CD4-positive, alpha-beta T cell treated with Interleukin-15 for 4 hours (primary cell): ENCODE data around the gene ZC3HAV1.
"Not testable (repeated sequence)": the region's sequence is repeated elsewhere in the genome, so short reads cannot be mapped to it uniquely, and the experiment has no call there.

ENCODE experiments used
- DNase-seq: peaks from one replicate; pipeline ENCODE4 v3.0.0-alpha.2; 2020; ENCODE audit warnings: low spot score

The ZC3HAV1 gene

DNA sequence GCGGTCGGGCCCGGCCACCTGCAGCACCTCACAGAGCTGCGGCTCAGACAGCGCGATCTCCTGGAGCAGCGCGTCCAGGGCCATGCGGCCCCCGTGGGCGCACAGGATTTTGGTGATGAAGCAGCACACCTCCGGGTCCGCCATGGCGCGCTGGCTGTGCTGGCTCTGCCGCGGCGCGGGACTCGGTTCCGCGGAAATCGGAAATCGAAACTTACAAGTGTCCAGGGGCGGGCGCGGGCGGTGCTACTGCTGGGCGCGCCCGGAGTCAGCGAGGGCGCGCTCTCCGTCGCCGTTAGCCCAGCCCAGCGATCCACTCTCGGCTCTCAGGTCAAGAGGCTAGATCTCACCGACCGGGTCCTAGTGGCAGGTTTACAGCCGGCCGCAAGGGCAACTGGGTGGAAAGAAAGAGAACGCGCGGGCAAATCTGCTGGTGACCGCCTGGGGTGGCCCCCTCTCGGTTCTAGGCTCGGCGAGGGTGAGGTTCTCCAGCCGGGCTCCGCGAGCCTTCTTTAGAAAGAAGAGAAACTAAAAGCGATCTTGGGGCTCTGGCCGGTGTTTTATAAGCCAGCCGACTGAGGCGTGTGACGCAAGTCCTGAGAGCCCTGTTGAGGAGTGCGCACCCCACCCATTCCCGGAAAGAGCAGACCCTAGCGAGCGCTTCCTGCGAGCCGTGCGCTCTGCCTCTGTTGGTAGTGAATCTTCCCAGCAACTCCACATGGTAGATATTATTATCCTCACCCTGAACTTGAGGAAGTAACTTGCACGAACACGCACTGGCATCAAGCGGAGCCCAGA, at the start of gene ZC3HAV1:
TSS of gene ZC3HAV1 (minus strand) at position 533 of the 795 bp plus-strand sequence. CDS start at position 144, 389 bp downstream.
- peak; percentile 92 for DNase-seq

DNA sequence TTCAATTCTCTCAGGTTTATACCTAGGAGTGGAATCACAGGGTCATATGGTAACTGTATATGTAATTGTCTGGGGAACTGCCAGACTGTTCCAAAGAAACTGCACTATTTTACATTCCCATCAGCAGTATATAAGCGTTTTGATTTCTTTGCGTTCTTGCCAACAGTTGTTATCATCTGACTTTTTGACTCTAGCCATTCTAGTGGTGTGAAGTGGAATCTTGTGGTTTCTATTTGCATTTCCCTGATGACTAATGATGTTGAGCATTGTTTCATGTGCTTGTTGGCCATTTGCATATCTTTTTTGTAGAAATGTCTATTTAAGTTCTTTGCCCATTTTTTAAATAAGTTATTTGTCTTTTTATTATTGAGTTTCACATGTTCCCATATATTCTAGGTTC, 44.3 kb upstream of the ZC3HAV1 start:
- DNase-seq = peak; percentile 3

DNA sequence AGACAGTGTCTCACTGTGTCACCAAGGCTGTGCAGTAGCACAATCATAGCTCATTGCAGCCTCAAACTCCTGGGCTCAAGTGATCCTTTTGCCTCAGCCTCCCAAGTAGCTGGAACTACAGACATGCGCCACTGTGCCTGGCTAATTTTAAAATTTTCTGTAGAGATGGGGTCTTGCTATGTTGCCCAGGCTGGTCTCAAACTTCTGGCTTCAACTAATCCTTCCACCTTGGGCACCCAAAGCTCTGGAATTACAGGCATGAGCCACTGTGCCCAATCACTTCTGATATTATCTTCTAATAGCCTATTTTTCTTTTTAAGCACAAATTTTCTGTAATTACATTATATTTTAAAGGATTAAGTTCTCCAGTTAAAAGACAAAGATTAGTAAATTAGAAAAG, 42.6 kb upstream of the ZC3HAV1 start:
- DNase-seq = no peak

DNA sequence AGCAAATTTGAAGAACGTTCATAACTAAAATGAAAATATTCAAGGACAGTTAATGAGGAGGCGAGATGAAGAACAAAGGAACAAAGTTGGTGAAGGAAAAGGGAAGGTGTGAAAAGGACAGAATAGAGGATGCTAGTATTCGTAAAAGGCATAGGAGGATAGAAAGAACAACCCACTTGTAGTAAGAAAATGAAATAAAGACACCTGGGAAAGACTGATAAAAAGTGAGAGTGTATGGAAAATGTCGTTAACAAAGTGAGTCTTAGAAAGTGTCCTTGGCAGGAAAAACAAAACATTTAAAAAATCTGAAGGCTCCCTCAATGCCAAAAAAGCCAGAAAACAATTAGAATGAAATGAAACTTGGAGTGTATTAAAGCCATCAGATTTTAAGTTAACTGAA, 29.6 kb upstream of the ZC3HAV1 start:
- DNase-seq = no peak

DNA sequence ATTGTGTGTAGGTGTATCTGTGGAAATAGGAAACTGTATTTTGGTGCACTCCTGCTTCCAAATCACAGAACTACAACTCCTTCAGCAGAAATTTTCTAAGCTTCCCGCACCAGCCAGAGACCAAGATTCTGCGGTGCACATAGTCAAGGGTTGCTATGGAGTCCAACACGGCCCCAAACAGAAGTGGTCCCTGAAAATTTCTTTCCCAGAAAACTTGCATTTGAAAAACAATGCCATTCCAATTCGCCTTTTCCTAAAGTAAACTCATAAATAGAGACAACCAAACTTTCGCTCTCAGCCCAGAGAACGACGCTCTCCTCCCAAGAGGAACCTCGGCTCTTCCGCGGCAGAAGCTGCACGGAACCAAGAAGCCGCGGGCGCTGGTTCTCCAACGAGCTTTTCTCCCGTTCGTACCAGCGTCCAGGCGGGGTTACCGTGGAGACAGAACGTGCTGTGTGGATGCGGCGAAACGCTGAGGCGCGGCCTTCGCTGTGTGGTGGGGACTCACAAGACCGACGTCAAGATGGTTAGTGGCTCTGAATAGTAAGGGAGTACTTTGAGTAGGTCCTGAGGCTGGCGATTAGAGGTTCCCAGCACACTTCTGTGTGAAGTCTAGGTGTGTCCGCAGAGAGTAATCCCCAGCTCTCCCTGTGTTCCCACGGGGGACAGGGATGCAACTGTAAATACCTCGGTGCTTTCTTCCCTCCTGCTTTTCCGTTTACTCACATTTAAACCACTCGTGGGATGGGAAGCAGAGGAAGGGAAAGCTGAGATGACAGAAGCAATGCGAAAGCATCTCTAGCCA, 24.0 kb upstream of the ZC3HAV1 start:
- peak; percentile 90 for DNase-seq

DNA sequence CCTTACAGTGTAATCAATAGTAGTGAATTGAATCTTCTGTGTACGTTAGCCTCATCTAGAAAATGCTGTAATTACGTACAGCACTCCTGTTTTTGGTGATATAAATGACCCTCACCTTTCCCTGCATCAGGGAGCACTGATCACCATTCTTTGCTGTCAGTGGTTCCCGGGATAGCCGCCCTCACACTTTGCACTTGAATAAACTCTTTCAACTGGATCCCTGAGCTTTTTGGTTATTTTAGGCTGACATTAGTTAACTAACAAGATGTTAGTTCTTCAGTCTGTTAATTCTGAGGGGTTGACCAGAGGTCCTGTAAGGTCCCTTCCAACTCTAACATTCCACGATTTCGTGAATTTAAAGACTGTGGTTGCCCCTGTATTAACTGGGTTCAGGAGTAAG, 23.4 kb upstream of the ZC3HAV1 start:
- DNase-seq = no peak

DNA sequence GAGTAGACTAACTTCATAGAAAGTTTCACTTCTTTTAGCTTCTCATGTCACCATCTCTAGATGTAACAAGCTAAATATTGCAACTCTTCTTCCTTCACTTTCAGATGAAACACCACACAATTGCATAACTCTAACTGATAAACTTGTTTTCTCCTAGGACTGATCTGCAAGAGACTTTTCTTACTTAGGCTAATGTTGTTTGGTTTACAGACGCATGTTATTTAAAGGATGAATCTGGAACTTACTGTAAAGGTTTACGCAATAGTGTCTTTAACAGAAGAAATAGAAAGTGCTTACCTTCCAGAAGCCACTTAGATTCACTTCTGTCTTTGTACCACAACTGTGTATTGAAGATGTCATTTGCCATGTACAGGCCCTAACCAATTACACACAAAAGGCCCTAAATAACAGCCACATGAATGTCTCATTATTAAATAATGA, 22.1 kb upstream of the ZC3HAV1 start:
- DNase-seq = no peak

DNA sequence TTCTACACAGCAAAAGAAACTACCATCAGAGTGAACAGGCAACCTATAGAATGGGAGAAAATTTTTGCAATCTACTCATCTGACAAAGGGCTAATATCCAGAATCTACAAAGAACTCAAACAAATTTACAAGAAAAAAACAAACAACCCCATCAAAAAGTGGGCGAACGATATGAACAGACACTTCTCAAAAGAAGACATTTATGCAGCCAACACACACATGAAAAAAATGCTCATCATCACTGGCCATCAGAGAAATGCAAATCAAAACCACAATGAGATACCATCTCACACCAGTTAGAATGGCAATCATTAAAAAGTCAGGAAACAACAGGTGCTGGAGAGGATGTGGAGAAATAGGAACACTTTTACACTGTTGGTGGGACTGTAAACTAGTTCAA, 20.3 kb upstream of the ZC3HAV1 start:
- DNase-seq = not testable (repeated sequence)

DNA sequence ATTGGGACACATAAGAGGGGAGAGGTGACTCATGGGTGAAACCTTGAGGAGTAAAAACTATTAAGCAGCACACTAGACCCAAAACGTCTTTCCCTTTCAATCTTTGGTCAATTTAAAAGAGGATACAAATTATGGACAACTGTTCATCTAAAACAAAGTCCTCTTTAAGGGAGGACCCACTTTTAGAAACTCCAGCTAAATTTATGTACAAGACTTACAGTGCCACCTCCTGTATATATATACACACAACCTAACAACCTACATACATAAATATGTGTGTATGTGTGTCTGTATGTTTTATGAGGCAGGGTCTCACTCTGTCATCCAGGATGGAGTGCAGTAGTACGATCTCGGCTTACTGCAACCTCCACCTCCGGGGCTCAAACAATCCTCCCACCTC, 18.1 kb upstream of the ZC3HAV1 start:
- DNase-seq = no peak

DNA sequence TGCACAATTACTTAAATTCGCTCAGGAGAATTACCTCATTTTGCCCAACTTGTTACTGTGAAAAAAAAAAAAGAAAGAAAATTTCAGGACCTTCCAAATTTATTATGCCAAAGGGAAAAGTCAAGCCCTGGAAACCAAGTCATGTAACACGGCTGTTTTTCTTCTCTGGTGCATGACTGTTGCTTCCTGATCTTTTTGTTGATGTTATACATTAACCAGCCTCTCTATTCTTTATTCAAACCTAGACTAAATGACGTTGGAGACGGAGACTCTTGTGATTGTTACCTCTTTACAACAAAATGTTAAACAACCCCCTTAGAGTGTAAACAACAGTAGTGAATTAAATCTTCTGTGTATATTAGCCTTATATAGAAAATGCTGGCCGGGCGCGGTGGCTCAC, 16.1 kb upstream of the ZC3HAV1 start:
- no peak for DNase-seq

DNA sequence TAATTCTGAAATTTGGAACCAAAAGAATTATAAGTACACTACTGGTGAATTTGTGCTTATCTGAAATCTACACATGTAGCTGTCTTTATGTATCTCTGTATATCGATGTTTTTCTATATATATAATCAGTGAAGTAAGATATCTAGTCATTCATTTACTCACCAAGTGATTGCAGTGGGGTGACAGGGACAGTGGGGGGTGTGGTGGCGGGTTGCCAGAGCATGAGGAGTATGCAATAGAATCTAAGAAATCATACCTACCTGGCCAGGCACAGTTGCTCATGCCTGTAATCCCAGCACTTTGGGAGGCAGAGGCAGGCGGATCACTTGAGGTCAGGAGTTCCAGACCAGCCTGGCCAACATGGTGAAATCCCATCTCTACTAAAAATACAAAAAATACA, 15.5 kb upstream of the ZC3HAV1 start:
- not testable (repeated sequence) for DNase-seq

DNA sequence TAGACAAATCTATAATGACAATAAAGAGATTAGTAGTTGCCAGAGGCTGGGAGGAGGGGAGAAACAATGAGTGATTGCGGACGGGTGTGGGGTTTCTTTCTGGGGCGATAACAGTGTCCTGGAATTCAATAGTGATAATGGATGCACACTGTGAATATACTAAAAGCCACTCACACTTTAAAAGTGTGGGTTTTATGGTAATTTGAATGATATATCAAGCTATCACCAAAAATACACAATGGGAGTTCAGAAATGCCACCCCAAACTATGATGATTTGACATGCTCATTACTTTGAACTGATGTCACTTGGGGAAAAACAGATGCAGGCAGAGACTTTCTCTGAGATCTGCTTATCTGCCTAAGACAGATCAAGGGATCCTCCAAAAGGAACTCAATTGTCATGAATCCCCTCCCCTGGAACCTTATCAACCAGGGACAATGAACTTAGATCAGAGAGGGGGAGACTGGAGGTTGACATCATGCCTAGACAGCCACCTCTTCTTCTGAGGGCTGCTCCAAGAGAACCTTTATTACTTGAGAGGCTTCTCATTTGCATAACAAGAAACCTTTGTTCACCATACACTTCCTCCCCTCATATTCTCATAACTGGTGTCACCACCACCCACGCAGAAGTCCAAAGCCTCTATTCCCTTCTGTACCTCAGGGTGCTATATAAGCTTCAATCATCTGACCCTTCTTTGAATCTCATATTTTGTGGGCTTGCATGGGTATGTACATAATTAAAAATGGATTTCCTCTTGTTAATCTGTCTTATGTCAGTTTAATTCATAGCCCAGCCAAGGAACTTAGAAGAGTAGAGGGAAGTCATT, 14.8 kb upstream of the ZC3HAV1 start:
- DNase-seq = no peak

DNA sequence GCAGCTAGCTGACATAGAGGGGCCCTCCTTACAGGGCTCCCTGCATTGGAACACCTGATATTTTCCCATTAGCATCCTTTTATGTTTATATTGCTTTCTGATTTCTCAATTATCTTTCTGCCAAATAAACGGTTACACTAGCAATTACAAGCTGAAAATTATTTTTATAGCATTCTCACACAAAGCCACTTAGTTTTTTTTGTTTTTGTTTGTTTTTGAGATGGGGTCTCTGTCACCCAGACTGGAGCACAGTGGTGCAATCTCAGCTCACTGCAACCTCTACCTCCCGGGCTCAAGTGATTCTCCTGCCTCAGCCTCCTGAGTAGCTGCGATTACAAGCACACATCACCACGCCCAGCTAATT, 9.9 kb upstream of the ZC3HAV1 start:
- no peak for DNase-seq

DNA sequence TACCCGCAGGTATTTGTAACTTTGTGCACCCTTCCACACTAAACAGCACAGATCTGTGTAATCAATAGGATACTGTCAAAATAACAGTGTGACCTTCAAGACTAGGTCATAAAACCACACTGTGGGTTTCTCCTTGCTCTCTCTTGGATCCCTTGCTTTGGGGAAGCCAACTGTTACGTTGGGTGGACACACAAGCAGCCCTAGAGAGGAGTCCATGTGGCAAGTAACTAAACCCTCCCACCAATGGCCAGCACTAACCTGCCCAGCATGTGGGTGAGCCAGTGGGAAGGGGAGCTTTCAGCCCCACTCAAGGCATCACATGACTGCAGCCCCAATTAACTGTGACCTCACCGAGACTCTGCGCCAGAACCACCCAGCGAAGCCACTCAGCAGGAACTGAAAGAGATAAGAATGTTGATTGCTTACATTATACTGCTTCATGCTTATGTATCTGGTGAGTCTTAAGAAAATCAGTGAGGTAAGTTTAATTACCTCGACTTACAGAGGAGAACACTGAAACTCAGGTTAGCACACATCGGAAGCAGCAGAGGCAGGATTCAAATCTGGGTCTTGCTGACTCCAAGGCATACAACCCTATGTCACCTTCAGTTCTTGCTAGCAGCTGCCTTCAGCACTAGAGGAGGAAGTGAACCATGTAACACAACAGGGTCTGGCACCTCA, 9.4 kb upstream of the ZC3HAV1 start:
- no peak for DNase-seq

DNA sequence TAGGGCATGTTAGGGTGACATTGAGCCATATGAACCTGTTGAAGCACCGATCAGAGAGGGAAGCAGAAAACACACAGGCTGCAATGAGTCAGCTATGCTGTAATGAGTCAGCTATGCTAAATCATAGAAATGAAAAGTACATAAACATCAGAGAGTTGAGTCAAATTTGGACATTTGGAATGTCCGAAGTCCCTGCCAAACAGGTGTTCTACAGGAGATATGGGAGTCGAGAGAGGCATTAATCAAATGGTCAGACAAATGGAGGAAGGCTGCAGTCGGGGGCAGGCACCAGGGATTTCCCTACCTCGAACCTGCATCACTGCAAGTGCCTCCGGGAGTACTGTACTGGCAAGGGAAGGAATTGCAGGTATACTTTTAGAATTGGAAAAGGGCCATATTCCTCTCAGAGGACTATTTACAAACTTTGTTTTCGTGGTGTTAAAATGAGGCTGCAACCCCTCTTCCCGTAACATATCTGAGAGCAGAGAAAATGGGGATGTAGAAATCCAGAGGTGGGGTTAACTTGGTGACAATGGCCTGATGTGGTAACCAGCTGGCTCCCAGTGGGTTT, 8.8 kb upstream of the ZC3HAV1 start:
- no peak for DNase-seq

DNA sequence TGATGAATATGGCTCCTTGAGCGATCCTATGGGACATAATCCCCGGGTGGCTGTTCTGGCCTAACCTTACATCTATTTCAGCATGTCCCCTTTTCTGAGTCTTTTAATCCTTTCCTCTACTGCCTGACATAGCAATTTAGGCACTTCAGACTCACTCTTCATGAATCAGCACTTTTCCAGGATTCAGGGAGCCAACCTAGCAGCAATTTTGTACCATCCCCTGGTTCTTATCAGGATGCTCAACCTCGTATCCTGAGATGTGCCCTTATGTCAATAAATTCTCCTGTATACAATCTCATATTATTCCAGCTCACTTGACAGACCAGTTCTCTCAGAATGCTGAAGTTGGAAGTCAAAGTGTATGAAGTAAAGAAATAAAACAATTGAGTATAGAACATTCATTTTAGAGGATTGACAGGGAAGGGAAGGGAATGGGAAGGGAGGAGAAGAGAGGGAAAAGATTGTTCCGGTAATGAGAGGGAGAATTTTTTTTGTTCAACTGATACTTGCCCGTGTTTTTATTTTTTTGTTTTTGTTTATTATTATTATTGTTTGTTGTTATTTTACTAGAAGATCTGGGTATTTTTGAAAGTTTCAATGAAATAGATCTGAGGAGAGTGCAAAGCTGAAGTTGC, 8.2 kb upstream of the ZC3HAV1 start:
- no peak for DNase-seq

DNA sequence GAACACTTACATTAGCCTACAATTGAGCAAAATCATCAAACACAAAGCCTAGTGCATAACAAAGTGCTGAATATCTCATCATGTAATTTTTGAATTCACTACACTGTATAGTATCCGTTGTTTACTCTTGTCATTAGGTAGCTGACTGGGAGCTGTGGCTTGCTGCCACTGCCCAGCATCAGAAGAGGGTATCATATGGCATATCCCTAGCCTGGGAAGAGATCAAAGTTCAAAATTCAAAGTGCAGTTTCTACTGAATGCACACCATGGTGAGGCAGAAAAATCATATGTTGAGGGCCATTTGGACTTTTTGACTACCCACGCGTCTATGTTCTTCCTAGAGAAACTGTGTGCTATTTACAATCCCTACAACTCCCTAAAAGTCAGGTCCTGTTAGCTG, 7.5 kb upstream of the ZC3HAV1 start:
- DNase-seq = no peak

DNA sequence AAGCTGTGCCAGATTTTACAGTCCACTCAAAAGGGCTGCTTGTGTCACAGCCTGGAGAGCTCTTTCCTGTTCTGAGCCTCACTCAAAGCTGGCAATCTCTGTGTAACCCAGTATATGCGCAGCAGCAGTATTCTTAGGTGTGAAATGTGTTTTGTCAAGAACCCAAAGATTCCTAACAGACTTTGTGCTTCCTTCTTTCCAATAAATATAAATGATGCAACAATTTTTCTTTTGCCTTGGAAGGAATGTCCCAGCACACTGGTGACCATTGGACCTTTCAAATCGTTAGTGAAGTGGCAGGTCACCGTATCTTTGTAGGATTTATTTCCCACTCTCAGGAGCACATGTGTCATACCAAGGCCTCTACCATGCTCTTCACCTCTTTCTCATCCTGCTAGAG, 5.6 kb upstream of the ZC3HAV1 start:
- DNase-seq = no peak

DNA sequence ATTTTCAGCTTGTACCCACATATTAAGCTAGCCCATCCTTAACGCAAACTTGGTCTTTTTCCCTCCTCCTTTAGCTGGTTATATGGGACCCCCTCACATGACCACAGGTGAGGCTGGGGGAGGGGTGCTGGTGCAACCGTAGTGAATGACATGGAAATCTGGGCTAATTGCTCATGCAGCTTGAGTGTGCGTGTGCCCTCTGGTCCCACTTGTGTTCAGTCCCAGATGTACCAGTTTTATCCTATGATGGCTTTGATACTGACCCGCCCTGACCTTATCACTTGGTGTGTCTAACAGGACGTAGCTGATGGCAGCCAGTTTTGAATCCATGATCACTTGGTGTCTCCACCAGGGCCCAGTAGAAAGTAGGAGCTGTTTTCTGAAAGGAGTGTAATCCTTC, 5.1 kb upstream of the ZC3HAV1 start:
- DNase-seq = no peak

DNA sequence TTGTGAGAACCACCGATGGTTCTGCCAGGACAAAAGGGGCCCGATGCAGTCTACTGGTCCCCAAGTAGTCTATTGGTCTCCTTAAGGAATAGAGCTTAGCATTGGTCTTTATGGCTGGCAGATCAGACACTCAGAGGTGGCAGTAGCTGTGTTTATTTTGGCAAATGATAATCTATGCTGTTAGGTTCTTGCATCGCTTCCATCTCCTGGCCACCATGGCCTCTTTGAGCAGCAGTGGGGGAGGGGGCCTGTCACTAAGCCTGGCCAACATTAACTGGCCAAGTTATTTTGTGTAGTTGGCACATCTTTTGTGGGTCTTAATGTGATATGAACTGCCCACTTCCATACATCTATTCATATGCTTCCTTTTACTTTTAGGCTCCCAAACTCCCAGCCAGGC, 4.5 kb upstream of the ZC3HAV1 start:
- no peak for DNase-seq

DNA sequence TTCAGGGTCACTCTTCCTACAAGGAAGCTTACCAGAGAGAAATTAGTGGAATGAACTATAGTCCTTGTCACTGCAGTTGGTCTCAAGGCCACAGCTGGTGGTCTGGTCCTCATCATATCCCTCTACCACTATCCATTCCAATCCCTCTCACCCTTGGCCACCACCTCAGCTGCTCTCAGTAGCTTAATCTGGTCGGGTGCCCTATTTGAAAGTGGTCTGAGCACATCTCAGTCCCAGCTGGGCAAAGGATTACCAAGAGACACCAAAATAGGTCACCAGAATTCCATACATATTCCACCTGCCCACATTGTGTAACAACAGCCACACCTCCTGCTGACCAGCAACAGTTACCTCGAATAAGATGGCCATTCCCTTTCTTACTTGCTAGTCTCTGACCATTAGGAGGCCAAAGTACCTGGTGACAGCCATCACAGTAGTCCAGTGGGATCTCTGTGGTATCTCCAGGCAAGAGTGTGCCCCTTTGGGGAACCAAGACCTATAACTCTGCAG, 3.3 kb upstream of the ZC3HAV1 start:
- no peak for DNase-seq
